Testis (tissue), 3 donors: ENCODE data around the gene LHFPL3. TPM values are rescaled to one million over a fixed set of nuclear protein-coding genes. Genes with fewer than 3 reads are reported as not detected.
"Not testable (repeated sequence)": the region's sequence is repeated elsewhere in the genome, so short reads cannot be mapped to it uniquely, and the experiment has no call there.

Experiments used
- DNase-seq: peaks from one replicate; pipeline ENCODE4 v3.0.0-alpha.2; 2019
- H3K27ac ChIP-seq, 2 donors: fragments of 200-600 bp; sonication (generic); one replicate each; pipeline ENCODE4 v1.5.1; 2019
- H3K27me3 ChIP-seq: fragments of 200-600 bp; sonication (generic); one replicate; pipeline ENCODE4 v1.5.1; 2019
- H3K36me3 ChIP-seq: fragments of 200-600 bp; sonication (generic); one replicate; pipeline ENCODE4 v1.5.1; 2017; ENCODE audit warnings: low read depth; ENCODE audit errors: missing control alignments
- H3K4me1 ChIP-seq: fragments of 200-600 bp; sonication (generic); one replicate; pipeline ENCODE4 v1.5.1; 2019
- H3K4me3 ChIP-seq, 2 donors: fragments of 200-600 bp; sonication (generic); one replicate each; pipeline ENCODE4 v1.5.1; 2017 to 2019
- H3K9me3 ChIP-seq: fragments of 200-600 bp; sonication (generic); one replicate; pipeline ENCODE4 v1.5.1; 2017
- POLR2A ChIP-seq: fragments of 450-650 bp; IDR thresholded peaks from one replicate; pipeline ENCODE4 v1.6.1; 2017; ENCODE audit warnings: antibody characterized with exemption, mild to moderate bottlenecking, moderate library complexity
- WGBS, 2 donors: methylation state at CpG; one replicate each; pipeline ENCODE4 v1.1.5; 2018; 5-methylcytosine and 5-hydroxymethylcytosine counted together
- intact Hi-C: fragments of 100-400 bp; cut with DNase I; formaldehyde crosslinking; loops from one replicate; pipeline ENCODE4 v1.15.1; 2023; ENCODE audit warnings: low total_unique reads
- polyA plus RNA-seq: library from polyadenylated mRNA; stranded (reverse); fragments of 350-450 nt; fragmentation: Illumina TruSeq; extraction: RNeasy Lipid Tissue Mini Kit (QIAGEN cat#74804); gene quantifications from one replicate; pipeline ENCODE4 v1.2.3, GENCODE V29; 2014; ENCODE audit warnings: low read depth, low replicate concordance; ENCODE audit not compliant: insufficient read depth
- total RNA-seq, 2 donors: library from RNA; depleted of rRNA; stranded (reverse); fragments of >200 nt; gene quantifications; one replicate each; pipeline ENCODE4 v1.2.3, GENCODE V29; 2016
- TF ChIP-seq, protein P1 (sequence below), 3 experiments: fragments of 450-650 bp in 2 of 3; fragments of 200-600 bp in 1 of 3; sonication (generic) in 1 of 3; IDR thresholded peaks; one replicate each; pipeline ENCODE4 v1.5.1; 2016 to 2019; ENCODE audit warnings: antibody characterized with exemption in 3 of 3, mild to moderate bottlenecking in 2 of 3, moderate library complexity in 1 of 3

The LHFPL3 gene
- total and polyA plus RNA-seq, 3 donors from 2014 or later = 0.17 to 0.47 (median 0.19) TPM

DNA sequence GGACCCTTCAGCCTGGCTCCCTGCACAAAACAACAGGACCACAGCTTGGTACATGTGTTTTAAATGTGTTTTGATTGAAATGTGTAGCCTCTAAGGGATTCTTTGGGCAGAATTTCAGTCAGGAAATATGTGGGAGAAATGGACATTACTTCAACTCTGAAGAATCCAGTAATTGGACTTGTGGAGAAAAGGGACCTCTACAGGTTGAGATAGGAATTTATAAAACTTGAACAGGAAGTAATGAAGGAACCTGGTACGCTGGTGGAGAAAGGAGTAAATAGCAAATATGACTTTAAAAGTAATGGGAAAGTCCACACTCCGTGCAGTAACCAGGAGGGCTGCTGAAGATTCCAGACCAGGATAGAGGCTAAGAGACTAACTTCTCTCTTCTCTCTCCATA, 220.5 kb downstream of the LHFPL3 start:
- Histone ChIP-seq H3K27ac (no peak overlapping the region), H3K9me3 (no peaks in the 10 kb centered on the region), H3K4me1 (no peaks in the 10 kb centered on the region), H3K36me3 (no peaks in the 10 kb centered on the region), H3K4me3 (no peak overlapping the region), H3K27me3 (no peaks in the 10 kb centered on the region)
- TF ChIP-seq, protein P1, sequence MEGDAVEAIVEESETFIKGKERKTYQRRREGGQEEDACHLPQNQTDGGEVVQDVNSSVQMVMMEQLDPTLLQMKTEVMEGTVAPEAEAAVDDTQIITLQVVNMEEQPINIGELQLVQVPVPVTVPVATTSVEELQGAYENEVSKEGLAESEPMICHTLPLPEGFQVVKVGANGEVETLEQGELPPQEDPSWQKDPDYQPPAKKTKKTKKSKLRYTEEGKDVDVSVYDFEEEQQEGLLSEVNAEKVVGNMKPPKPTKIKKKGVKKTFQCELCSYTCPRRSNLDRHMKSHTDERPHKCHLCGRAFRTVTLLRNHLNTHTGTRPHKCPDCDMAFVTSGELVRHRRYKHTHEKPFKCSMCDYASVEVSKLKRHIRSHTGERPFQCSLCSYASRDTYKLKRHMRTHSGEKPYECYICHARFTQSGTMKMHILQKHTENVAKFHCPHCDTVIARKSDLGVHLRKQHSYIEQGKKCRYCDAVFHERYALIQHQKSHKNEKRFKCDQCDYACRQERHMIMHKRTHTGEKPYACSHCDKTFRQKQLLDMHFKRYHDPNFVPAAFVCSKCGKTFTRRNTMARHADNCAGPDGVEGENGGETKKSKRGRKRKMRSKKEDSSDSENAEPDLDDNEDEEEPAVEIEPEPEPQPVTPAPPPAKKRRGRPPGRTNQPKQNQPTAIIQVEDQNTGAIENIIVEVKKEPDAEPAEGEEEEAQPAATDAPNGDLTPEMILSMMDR (IDR thresholded peaks at IDR 0.05) = peak in 2 of 3 experiments; percentile 9 to 19
- no peak for TF ChIP-seq POLR2A
- 46 to 54% methylated on average over 2 of the region's 2 CpGs for WGBS, 2 donors
- intact Hi-C loops = no loop called here
- DNase-seq = no peak

DNA sequence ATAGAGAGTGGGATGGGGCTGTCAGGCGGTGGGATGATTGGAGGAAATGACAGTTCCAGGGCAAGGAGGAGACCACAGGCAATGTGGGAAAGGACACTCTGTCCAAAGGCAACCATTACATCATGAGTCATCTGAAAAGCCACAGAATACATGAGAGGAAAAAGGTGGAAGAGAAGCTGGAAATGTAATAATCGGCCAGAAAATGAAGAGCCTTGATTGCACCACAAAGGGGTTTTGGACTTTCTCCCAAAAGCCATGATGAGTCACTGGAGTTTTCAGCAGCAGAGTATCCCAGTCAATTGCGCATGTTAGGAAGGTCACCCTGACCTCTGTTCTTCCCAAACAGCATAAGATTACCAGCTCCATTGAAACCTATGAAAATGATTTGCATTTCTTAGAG, 222.0 kb downstream of the LHFPL3 start:
- H3K27me3 ChIP-seq = no peaks in the 10 kb centered on the region
- no peak for DNase-seq
- intact Hi-C loops = no loop called here
- TF ChIP-seq, protein P1 (IDR thresholded peaks at IDR 0.05) = no peak
- no peak for TF ChIP-seq POLR2A
- 68 to 70% methylated on average over 3 of the region's 3 CpGs for WGBS, 2 donors
- no peaks in the 10 kb centered on the region for H3K36me3 ChIP-seq
- no peak overlapping the region for H3K4me3 ChIP-seq
- no peak overlapping the region for H3K27ac ChIP-seq
- no peaks in the 10 kb centered on the region for H3K4me1 ChIP-seq
- H3K9me3 ChIP-seq = no peaks in the 10 kb centered on the region

DNA sequence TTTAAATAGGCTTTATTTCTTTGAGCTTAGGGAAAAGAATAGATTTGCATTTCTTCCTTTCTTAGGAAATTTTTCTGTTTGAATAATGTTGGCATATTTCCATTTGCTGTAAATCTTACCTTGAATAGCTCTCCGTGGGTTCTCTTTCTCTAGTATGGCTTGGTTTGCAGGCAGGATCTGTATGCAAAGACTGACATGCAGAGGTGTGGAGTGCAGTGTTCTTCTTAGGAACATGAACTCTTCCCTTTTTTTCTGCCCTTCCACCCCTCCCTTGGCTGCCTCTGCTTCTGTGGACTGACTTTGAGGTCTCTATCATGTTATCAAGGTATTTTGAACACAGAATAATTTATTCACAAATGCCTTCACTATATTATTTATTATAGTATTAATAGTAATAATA, 222.8 kb downstream of the LHFPL3 start:
- DNase-seq = no peak
- no peak for TF ChIP-seq POLR2A
- TF ChIP-seq, protein P1 (IDR thresholded peaks at IDR 0.05) = no peak
- Histone ChIP-seq H3K4me3 (no peak overlapping the region), H3K36me3 (no peaks in the 10 kb centered on the region), H3K27ac (no peak overlapping the region), H3K27me3 (no peaks in the 10 kb centered on the region), H3K9me3 (no peaks in the 10 kb centered on the region), H3K4me1 (no peaks in the 10 kb centered on the region)
- WGBS, 2 donors = 50 to 63% methylated on average over 1 of the region's 1 CpG
- intact Hi-C loops = no loop called here

DNA sequence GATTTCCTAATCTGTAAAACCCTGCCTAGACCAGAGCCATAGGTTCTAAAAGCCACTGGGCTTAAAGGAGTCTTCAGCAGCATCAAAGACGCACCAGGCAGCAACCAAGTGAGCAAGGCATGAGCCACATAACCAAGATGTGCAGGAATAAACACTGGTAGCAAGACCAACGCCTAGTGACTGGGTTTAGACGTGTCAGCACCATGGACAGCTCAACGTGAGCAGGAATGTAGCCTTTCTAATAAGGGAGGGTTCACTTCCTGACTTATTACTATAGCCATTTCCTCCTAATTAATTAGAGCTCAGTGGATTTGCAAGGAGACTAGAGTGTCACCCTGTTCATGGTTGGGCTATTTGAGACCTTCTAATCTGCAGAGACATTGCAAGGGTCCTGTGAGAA, 223.7 kb downstream of the LHFPL3 start:
- TF ChIP-seq, protein P1 (IDR thresholded peaks at IDR 0.05) = no peak
- intact Hi-C loops = no loop called here

DNA sequence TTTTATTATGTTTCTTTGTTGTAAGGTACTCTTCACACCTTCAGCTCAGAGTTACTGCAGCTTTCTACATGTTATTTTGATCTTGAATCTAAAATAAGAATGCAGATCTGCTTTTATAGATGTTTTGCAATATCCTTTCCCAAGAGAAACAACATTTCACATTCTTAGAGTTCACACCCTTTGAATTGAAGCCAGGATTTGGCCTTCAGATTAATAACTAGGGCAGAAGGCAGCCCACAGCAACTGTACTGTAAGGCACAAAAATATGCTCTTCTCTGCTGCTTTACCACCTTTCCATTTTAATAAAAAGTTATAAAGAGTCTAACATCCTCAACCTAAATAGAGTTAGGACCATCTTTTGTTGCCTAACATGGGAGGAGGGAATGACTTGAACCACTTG, 224.7 kb downstream of the LHFPL3 start:
- no peak for TF ChIP-seq POLR2A
- TF ChIP-seq, protein P1 (IDR thresholded peaks at IDR 0.05) = no peak
- Histone ChIP-seq H3K27me3 (no peaks in the 10 kb centered on the region), H3K4me1 (no peaks in the 10 kb centered on the region), H3K9me3 (no peaks in the 10 kb centered on the region), H3K4me3 (no peak overlapping the region), H3K36me3 (no peaks in the 10 kb centered on the region), H3K27ac (no peak overlapping the region)
- intact Hi-C loops = no loop called here
- no peak for DNase-seq

More for the DNA sequence above, 223.7 kb downstream of the LHFPL3 start:
- Histone ChIP-seq H3K4me3 (no peak overlapping the region), H3K4me1 (no peaks in the 10 kb centered on the region), H3K9me3 (no peaks in the 10 kb centered on the region), H3K27ac (no peak overlapping the region), H3K36me3 (no peaks in the 10 kb centered on the region), H3K27me3 (no peaks in the 10 kb centered on the region)
- DNase-seq = peak; percentile 72
- WGBS, 2 donors = 20 to 33% methylated on average over 3 to 4 of the region's 4 CpGs

DNA sequence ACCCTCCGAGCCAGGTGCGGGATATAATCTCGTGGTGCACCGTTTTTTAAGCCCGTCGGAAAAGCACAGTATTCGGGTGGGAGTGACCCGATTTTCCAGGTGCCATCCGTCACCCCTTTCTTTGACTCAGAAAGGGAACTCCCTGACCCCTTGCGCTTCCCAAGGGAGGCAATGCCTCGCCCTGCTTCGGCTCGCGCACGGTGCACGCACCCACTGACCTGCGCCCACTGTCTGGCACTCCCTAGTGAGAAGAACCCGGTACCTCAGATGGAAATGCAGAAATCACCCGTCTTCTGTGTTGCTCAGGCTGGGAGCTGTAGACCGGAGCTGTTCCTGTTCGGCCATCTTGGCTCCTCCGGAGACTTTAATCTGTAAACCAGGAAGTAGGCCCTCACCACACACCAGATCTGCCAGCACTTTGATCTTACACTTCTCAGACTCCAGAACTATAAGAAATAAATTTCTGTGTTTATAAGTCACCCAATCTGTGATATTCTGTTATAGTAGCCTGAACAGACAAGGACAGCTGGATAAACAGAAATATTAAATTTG, 235.0 kb downstream of the LHFPL3 start:
- H3K27me3 ChIP-seq, H3K27ac ChIP-seq, H3K4me1 ChIP-seq, DNase-seq, intact Hi-C loops, H3K36me3 ChIP-seq, H3K4me3 ChIP-seq, H3K9me3 ChIP-seq: not testable (repeated sequence)
- 92 to 94% methylated on average over 5 to 17 of the region's 22 CpGs for WGBS, 2 donors
